Loucy (cell line): Measurements from ENCODE around the gene KRT77.

Experiments
- CTCF ChIP-seq: fragments of 200-600 bp; sonication (generic); conservative IDR thresholded peaks from 2 replicates; pipeline ENCODE4 v1.5.1; 2014; ENCODE audit warnings: mild to moderate bottlenecking, antibody characterized with exemption, low read length
- EZH2phosphoT487 ChIP-seq: fragments of 200-600 bp; IDR thresholded peaks from 2 replicates; pipeline ENCODE4 v1.6.1; 2018; ENCODE audit warnings: antibody characterized with exemption, mild to moderate bottlenecking, moderate library complexity, borderline replicate concordance

DNA sequence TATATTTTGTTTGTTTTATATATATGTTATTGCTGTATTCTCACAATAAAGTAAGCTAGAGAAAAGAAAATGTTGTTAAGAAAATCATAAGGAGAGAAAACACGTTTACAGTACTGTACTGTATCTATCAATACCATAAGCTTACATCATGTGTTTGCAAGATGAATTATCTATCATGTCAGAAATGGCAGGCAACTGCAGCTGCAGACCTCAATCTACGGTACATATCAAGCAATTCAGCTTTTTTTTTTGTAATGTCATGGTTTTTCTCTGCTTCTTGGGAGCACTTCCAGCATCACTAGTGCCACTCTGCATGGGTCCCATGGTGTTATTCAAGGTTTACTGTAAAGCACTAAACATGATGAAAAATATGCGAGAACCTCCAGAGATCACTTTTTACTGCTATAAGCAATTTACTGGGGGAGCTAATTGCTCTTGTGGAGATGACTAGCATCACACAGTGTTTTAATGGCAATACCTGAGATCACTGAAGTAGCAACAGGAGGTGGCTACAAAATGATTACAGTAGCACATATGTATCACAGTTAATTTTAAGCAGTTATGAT lies 42.3 kb downstream of the KRT77 start:
- TF ChIP-seq CTCF (no peak), EZH2phosphoT487 (no peak)
